Hepatocyte (in vitro differentiated cells): ENCODE measurements around the gene ZPR1.

Source experiments
- CTCF ChIP-seq: fragments of 200-600 bp; sonication (generic); IDR thresholded peaks from 2 replicates; pipeline ENCODE4 v1.5.1; 2016; ENCODE audit warnings: antibody characterized with exemption, mild to moderate bottlenecking; ENCODE audit not compliant: poor library complexity
- EZH2 ChIP-seq: fragments of 200-600 bp; sonication (generic); IDR thresholded peaks from 2 replicates; pipeline ENCODE4 v1.6.1; 2016; ENCODE audit warnings: antibody characterized with exemption, mild to moderate bottlenecking, borderline replicate concordance
- EZH2phosphoT487 ChIP-seq: fragments of 200-600 bp; sonication (generic); IDR thresholded peaks from one replicate; pipeline ENCODE4 v1.6.1; 2018; ENCODE audit warnings: antibody characterized with exemption, mild to moderate bottlenecking, low read depth, moderate library complexity; ENCODE audit not compliant: unreplicated experiment, severe bottlenecking

DNA sequence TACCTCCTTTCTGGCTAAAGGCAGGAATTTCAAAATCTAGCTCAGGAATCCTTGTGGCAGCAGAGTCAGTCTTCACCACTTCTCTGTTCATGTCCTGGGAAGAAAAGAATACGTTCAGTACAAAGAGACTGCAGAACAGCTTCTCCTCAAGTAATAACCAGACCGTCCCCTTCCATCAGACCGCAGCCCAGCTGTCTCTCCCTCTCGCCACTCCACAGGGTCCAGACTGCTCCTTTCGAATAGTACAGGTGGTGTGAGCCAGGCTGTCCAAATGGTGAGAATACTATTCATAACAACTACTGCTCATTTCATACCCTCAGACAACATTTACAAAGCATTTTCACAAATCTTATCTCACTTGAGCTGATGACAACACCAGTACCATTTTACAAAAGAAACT lies 857 bp downstream of the ZPR1 start:
- TF ChIP-seq CTCF (no peak), EZH2phosphoT487 (no peak), EZH2 (no peak)
